Endometrial microvascular endothelial cells (primary cell): Measurements from ENCODE around the gene MAP1LC3A. TPM values are rescaled to one million over a fixed set of nuclear protein-coding genes. Genes with fewer than 3 reads are reported as not detected.

Source experiments
- in situ Hi-C: cut with HindIII; loops from 2 replicates; pipeline ENCODE4 v1.10.0; 2017; ENCODE audit warnings: low sequenced_read_pairs, low pct_unique_long_range_greater_than_20kb; ENCODE audit errors: inconsistent ontology term
- total RNA-seq: library from RNA; depleted of rRNA; stranded (reverse); fragments of >200 nt; gene quantifications from one replicate; pipeline ENCODE4 v1.2.3, GENCODE V29; 2015; ENCODE audit errors: inconsistent ontology term

The MAP1LC3A gene
- total RNA-seq, 1 donor from 2014 or later = 20.1 TPM

GRCh38 chr20:34569598-34569997 lies 11.1 kb downstream of the MAP1LC3A start:
- in situ Hi-C loops = no loop called here

DNA sequence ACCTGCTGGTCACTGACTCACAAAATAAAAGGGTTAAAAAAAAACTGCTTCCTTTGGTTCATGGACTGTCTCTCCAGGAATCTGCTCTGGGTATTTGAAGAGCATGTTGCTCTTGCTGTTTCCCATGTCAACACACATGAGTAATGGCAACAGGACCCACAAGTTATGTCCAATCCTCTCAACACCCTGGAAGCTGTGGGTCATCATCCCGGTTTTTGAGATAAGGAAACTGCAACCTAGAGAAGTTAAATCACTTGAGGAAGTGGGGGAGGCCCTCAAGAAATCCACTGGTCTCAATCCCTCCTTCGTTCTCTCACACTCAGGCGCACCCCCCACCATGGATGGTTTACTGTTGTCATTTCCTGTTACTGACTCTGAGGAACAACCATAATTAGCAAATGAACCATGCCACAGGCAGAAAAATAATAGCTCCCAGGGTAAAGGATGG lies 12.4 kb downstream of the MAP1LC3A start:
- in situ Hi-C loops = no loop called here

- in situ Hi-C loops = no loop called here
Observed at GRCh38 chr20:34571753-34572152, 13.2 kb downstream of the MAP1LC3A start.

DNA sequence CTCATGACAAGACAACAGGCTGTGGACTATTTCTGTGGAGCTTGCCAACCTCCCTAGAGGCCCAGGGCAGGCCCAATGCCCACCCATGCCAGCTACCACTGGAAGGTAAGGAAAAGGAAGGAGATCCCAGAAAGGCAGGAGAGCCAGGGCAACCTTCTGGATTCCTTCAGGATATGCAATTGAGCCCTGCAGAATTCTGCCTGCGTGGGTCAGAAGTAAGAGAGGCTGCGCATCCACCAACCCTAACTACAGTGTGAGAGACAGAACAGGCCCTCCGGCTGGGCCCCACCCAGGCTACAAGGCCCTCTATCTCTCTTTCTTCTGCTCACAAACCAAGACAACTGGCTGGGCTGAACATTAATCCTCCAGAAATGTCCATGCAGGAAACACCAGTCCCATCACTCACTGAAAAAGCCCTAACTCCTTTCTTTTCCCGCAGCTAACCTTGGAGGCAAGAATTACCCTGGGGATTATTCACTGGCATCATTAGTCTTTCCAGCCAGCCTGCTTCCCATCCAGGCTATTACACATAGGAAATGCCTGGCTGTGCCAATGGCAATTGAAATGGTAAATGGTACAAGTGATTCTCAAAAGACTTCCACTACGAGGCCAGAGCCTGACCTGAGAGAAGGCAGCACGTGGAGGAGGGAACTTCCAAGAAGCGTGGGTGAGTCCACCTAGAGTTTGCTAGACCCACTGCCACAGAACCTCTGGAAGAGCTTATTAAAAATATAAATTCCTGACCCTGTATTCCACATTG lies 15.2 kb downstream of the MAP1LC3A start:
- in situ Hi-C loops = no loop called here

- in situ Hi-C loops = no loop called here
Observed at GRCh38 chr20:34574426-34574825, 15.9 kb downstream of the MAP1LC3A start.

DNA sequence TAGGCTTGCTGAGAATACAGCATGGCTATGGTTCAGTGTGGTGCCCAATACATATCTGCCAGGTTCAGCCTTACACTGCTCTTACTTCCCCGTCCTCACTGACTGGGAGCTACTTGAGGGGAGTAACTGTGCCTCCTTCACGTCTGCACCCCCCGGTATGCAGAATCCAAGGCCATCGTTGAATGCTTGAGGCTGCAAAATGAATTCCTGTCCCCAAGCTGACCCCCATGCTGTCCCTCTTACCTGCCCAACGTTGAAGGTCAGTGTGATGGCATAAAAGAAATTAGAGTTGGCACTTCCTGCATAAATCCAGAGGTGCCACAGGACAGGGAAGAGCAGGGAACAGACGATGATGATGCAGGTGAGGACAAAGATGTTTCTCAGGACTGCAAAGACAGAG lies 16.3 kb downstream of the MAP1LC3A start:
- in situ Hi-C loops = no loop called here

DNA sequence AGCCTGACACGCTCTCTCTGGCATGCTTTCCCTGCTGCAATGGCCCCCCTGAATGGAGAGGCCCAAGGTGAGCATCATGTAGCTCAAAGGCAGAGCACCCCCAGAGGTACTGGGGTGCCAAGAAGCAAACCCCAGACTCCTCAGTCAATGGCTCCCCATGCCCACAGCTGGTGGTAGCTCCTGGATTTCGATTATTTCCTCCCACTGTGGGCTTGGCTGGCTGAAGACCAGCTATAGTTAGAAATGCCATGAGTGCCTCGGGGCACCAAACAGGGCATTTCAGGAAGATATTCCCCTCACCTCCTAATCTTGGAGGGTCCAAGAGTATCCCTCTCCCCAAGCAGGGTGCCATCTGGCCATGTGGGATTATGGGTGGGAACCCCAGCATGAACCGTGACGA lies 16.8 kb downstream of the MAP1LC3A start:
- in situ Hi-C loops = no loop called here

DNA sequence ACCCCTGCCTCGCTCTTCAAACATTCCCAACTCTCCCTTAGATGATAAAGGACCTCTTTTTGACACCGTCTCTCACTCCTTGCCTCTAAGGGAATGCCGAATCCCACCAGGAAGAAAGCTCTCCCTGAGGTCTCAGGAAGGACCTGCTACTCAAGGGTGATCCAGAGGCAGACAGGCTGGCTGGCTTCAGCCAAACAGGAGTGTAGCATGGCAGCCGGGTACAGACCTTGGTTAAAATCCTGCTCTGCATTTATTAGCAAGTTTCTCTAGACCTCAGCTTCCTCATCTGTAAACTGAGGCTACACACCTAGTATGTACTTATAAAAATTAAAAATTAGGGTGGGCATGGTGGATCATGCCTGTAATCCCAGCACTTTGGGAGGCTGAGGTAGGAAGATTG lies 17.2 kb downstream of the MAP1LC3A start:
- in situ Hi-C loops = no loop called here

DNA sequence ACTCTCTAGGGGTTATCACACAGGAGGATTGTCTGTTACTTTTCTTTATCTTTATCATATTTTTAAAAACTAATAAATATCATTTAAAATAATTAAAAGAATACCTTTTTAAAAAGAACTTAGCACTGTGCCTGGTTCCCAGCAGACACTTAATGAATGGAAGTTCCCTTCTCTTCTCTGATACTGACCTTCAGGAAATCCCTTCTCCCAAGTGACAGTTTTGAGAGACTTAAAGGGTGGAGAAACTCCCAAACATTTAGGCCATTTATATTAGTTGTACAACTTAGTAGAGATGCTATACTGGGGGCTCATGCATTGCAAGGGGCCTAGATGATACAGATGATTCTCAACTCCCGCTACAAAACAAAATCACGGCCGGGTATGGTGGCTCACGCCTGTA lies 18.5 kb downstream of the MAP1LC3A start:
- in situ Hi-C loops = no loop called here

- in situ Hi-C loops = no loop called here
Observed at GRCh38 chr20:34578025-34578424, 19.5 kb downstream of the MAP1LC3A start.

GRCh38 chr20:34578521-34578920 lies 20.0 kb downstream of the MAP1LC3A start:
- in situ Hi-C loops = no loop called here

- in situ Hi-C loops = no loop called here
Observed at GRCh38 chr20:34579191-34579978, 20.9 kb downstream of the MAP1LC3A start.

DNA sequence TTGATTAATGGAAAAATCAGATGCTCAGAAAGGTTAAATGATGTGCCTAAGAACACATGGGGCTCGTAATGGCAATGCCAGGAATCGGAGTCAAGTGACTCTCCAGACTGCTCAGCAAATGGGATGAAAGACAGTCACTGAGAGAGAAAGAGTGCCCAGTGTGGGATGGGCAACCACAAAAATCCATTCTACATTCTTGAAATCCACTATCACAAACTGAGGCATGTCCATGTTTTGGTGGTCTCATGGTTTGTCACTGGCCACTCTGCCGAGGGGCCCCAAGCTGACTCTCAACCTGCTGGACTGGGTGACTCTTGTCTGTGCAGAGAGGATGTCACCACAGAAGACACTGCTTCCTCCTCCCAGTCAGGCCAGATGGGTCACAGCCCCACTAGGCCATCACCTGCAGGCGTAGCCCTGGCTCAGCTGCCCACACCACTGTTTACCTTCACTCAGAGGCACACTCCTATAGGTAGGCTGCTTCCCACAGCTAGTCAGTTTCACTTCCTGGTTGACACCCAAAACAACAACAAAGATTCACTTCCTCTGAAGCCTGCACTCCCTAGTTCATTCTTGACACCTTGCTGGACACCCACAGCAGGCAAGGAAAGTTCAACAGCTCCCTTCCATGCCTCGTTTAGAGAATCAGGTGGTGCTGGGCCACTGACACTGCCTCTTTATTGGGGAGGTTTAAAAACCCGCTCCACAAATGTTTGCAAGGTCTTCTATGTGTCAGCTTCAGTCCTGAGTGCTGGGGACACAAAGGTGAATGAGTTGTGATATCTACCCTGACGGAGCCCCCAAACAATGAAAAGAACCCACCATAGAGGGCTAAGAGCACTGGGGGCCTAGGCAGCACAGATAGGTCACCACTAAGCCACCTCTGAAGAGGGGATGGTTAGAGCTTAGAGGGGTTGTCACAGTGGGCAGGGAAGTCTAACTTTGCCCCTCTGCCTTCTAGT lies 21.7 kb downstream of the MAP1LC3A start:
- in situ Hi-C loops = no loop called here

- in situ Hi-C loops = no loop called here
Observed at GRCh38 chr20:34581341-34582184, 23.0 kb downstream of the MAP1LC3A start.

DNA sequence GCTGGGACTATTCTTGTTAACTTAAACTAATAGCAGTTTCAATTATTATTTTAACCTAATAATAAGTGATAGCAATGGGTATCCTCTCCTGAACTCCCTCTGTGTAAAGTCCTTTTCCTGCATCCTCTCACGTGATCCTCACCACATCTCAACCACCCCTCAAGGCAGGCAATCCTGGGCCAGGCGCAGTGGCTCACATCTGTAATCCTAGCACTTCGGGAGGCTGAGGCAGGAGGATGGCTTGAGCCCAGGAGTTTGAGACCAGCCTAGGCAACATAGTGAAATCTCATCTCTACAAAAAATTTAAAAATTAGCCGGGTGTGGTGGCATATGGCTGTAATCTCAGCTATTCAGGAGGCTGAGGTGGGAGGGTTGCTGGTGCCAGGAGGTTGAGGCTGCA lies 23.7 kb downstream of the MAP1LC3A start:
- in situ Hi-C loops = no loop called here

GRCh38 chr20:34582911-34583310 lies 24.4 kb downstream of the MAP1LC3A start:
- in situ Hi-C loops = no loop called here

- in situ Hi-C loops = no loop called here
Observed at GRCh38 chr20:34583544-34583943, 25.0 kb downstream of the MAP1LC3A start.

- in situ Hi-C loops = no loop called here
Observed at GRCh38 chr20:34585019-34585418, 26.5 kb downstream of the MAP1LC3A start.
